ENCODE results near the gene UNC13D. TPM values are rescaled to one million over a fixed set of nuclear protein-coding genes. Genes with fewer than 3 reads are reported as not detected.

The UNC13D gene
- polyA plus RNA-seq, 3 donors, result 28.4 to 111 (median 53.3) TPM

GRCh38 chr17:75826561-75827307 lies 17.5 kb downstream of the UNC13D start:
- H3K9ac ChIP-seq (ENCODE audit: insufficient read depth, low read length, poor library complexity, severe bottlenecking), result no peak overlapping the region
- H3K4me3 Mint-ChIP-seq, result no peak overlapping the region
- H4K20me1 ChIP-seq (ENCODE audit: insufficient read depth, low read length), result peaks cover 50% of the 10 kb centered on the region
- no peak overlapping the region for H2AFZ ChIP-seq (ENCODE audit: insufficient read depth, low read depth, low read length, poor library complexity, severe bottlenecking)
- no peaks in the 10 kb centered on the region for H3K27me3 ChIP-seq (ENCODE audit: control insufficient read depth in 2 of 2, insufficient read depth in 2 of 2, low read length in 2 of 2)
- peaks cover 38 to 66% of the 10 kb centered on the region in 2 donors for H3K36me3 Mint-ChIP-seq
- H3K27me3 Mint-ChIP-seq (ENCODE audit: low read depth in 3 of 3), result no peaks in the 10 kb centered on the region
- H3K4me2 ChIP-seq (replicated peaks; ENCODE audit: extremely low read depth, low read length, poor library complexity, severe bottlenecking), result no peak overlapping the region
- no peaks in the 10 kb centered on the region for H3K9me3 ChIP-seq (replicated peaks in 1 of 2; ENCODE audit: control insufficient read depth in 1 of 2, insufficient read depth in 1 of 2, low read length in 2 of 2)
- intact Hi-C loops (cut with micrococcal nuclease), result loop anchor here in 1 of 2 donors (5.0 kb wide), 1 partner anchor 34 kb away; no protein-coding TSS in a partner anchor
- peaks cover 50 to 76% of the 10 kb centered on the region in 2 donors for H3K36me3 ChIP-seq (replicated peaks in 1 of 2; ENCODE audit: control insufficient read depth in 1 of 2, insufficient read depth in 2 of 2, low read length in 2 of 2)
- no peak for TF ChIP-seq CTCF (IDR thresholded peaks at IDR 0.05)
- H3K4me1 ChIP-seq (ENCODE audit: control insufficient read depth in 1 of 2, insufficient read depth in 2 of 2, low read length in 2 of 2), result peaks cover 0 to 3% of the 10 kb centered on the region in 2 donors
- WGBS (ENCODE audit: insufficient coverage), result 81% methylated on average over 8 of the region's 14 CpGs
- no peak for DNase-seq
- H3K79me2 ChIP-seq (ENCODE audit: insufficient read depth, low read length), result no peaks in the 10 kb centered on the region
- peak overlapping the region in 1 of 2 donors; percentile 41 for H3K27ac ChIP-seq (ENCODE audit: low read depth in 1 of 2, low read length in 2 of 2)
- no peak overlapping the region for H3K4me3 ChIP-seq (replicated peaks in 1 of 3; ENCODE audit: low read depth in 2 of 3, low read length in 3 of 3)
- peaks cover 9% of the 10 kb centered on the region for H3K4me1 Mint-ChIP-seq
- H3K9me3 Mint-ChIP-seq, result no peaks in the 10 kb centered on the region
- peak overlapping the region in 3 of 7 donors; percentile 10 to 57 (median 33) for H3K27ac Mint-ChIP-seq

GRCh38 chr17:75825748-75826370 lies 18.3 kb downstream of the UNC13D start:
- no peak for DNase-seq
- Histone ChIP-seq H3K4me1 (ENCODE audit: control insufficient read depth in 1 of 2, insufficient read depth in 2 of 2, low read length in 2 of 2) (no peaks in the 10 kb centered on the region), H3K4me3 (replicated peaks in 1 of 3; ENCODE audit: low read depth in 2 of 3, low read length in 3 of 3) (no peak overlapping the region), H3K27ac (ENCODE audit: low read depth in 1 of 2, low read length in 2 of 2) (peak overlapping the region in 1 of 2 donors; percentile 45), H3K79me2 (ENCODE audit: insufficient read depth, low read length) (no peaks in the 10 kb centered on the region), H2AFZ (ENCODE audit: insufficient read depth, low read depth, low read length, poor library complexity, severe bottlenecking) (no peak overlapping the region), H3K36me3 (replicated peaks in 1 of 2; ENCODE audit: control insufficient read depth in 1 of 2, insufficient read depth in 2 of 2, low read length in 2 of 2) (peaks cover 50 to 82% of the 10 kb centered on the region in 2 donors), H3K9me3 (replicated peaks in 1 of 2; ENCODE audit: control insufficient read depth in 1 of 2, insufficient read depth in 1 of 2, low read length in 2 of 2) (no peaks in the 10 kb centered on the region), H4K20me1 (ENCODE audit: insufficient read depth, low read length) (peaks cover 46% of the 10 kb centered on the region), H3K9ac (ENCODE audit: insufficient read depth, low read length, poor library complexity, severe bottlenecking) (no peak overlapping the region), H3K27me3 (ENCODE audit: control insufficient read depth in 2 of 2, insufficient read depth in 2 of 2, low read length in 2 of 2) (no peaks in the 10 kb centered on the region), H3K4me2 (replicated peaks; ENCODE audit: extremely low read depth, low read length, poor library complexity, severe bottlenecking) (no peak overlapping the region)
- Mint-ChIP-seq H3K36me3 (peaks cover 40 to 65% of the 10 kb centered on the region in 2 donors), H3K4me3 (no peak overlapping the region), H3K4me1 (peaks cover 9% of the 10 kb centered on the region), H3K27ac (peak overlapping the region in 1 of 7 donors; percentile 66), H3K27me3 (ENCODE audit: low read depth in 3 of 3) (no peaks in the 10 kb centered on the region), H3K9me3 (no peaks in the 10 kb centered on the region)
- intact Hi-C loops (cut with micrococcal nuclease), result loop anchor here in 1 of 2 donors (5.0 kb wide), 1 partner anchor 34 kb away; no protein-coding TSS in a partner anchor
- TF ChIP-seq CTCF (IDR thresholded peaks at IDR 0.05), result no peak
- WGBS (ENCODE audit: insufficient coverage), result 88% methylated on average over 6 of the region's 12 CpGs
